ENCODE results near the gene FOCAD.

Gene FOCAD

GRCh38 chr9:21016701-21017491 is 332.8 kb downstream of the FOCAD start:
- DNase-seq (ENCODE audit: low spot score), result peak; percentile 85

DNA sequence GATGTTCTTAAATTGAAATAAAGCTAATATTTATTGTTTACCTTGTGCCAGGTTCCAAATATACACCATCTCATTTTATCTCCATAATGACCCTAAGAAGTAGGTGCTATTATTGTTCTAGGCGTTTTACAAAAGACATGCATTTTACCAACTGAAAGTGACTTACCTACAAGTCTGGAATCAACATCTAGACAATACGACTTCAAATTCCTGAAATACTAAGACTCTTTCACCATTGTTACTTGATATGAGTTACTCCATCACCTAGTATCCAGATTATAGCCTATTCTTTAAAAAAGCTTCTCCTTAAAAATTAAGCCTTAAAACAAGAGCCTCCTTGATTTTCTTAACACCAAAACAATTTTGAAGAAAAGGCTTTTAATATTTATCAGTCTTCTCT is 334.1 kb downstream of the FOCAD start:
- DNase-seq (ENCODE audit: low spot score), result no peak

GRCh38 chr9:21023861-21024260 is 339.8 kb downstream of the FOCAD start:
- DNase-seq (ENCODE audit: low spot score), result no peak

- DNase-seq (ENCODE audit: low spot score), result peak; percentile 16
Measured at GRCh38 chr9:21027295-21027694, 343.2 kb downstream of the FOCAD start.

DNA sequence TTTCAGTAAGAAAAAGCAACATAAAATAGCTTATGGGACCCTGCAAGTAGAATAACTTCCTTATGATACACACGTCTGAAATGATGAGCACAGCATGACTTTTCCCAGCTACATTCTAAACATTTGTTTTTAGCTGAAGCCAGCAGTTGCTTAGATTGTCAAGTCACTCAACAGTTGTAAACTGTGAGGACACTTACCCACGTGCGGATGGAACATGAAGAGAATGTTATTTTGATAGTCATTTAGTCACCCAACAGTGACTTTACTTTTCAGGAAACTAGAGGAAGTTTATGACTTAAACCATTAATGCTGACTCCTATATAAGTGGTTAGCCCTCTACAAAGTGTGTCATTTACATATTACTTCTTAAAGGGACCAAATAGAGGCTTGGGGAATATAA is 344.4 kb downstream of the FOCAD start:
- peak; percentile 12 for DNase-seq (ENCODE audit: low spot score)

DNA sequence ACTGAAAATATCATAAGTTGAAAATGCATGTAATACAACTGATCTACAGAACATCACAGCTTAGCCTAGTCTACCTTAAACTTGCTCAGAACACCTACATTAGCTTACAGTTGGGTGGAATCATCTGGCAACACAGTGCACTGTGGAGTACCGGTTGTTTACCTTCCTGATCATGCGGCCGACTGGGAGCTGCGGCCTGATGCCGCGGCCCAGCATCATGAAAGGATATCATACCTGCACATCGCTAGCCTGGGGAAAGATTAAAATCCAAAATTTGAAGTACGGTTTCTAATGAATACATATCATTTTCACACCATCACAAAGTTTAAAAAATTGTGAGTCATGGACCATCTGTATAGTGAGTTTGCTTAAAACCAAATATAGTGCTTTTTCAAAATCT is 345.6 kb downstream of the FOCAD start:
- DNase-seq (ENCODE audit: low spot score), result no peak

DNA sequence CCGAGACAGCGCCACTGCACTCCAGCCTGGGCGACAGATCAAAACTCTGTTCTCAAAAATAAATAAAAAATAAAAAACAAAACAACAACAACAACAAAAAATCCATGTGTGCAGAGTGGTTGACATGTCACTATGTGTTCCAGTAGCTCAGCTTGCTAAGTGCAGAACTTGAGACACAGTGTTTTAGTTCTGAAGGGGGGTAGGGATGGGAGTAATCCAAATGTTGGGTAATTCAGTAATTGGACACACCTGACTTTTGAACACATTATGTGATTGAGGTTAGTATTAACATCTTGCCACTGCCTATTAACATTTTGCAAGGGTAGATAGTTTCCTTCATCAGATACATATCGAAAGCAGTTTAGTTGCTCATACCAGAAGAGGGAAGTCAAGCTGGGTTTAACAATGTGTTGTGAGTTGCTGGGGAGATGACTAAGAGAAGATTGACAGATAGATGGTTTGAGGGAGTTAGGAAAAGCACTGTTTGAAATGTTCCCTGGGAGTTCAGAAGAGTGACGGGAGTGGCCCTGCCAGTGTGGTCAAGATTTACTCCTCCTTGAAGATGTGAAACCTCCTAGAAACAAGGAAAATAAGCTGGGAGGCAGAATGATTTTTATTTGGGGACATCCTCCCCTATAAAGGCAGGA is 346.5 kb downstream of the FOCAD start:
- peak; percentile 5 for DNase-seq (ENCODE audit: low spot score)

- DNase-seq (ENCODE audit: low spot score), result no peak
Measured at GRCh38 chr9:21031091-21031807, 347.2 kb downstream of the FOCAD start, which contains the start of gene HACD4. HACD4 (minus strand) TSS chr9:21031640; CDS start chr9:21031590, 50 bp downstream.

GRCh38 chr9:21031808-21032183 is 347.7 kb downstream of the FOCAD start:
- no peak for DNase-seq (ENCODE audit: low spot score)

GRCh38 chr9:21037278-21037677 is 353.2 kb downstream of the FOCAD start:
- DNase-seq (ENCODE audit: low spot score), result no peak

GRCh38 chr9:21039302-21039701 is 355.2 kb downstream of the FOCAD start:
- no peak for DNase-seq (ENCODE audit: low spot score)

GRCh38 chr9:21042466-21042865 is 358.4 kb downstream of the FOCAD start:
- DNase-seq (ENCODE audit: low spot score), result no peak

DNA sequence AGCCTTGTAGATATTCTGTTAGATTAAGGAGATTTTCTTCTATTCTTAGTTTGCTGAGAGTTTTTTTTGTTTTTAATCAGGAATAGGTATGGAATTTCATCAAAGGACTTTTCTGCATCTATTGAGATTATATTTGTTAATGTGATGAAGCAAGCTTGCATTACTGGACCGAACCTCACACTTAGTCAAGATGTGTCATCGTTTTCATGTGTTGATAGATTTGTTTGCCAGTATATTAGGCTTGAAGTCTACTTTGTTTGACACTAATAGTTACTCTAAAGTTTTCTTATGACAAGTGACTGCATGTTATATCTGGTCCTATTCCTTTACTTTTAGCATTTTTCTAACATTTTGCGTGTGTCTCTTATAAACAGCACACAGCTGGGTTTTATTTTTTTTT is 359.8 kb downstream of the FOCAD start:
- DNase-seq (ENCODE audit: low spot score), result no peak
